PC-3 (cell line): ENCODE measurements around the gene CTTNBP2. TPM values are rescaled to one million over a fixed set of nuclear protein-coding genes. Genes with fewer than 3 reads are reported as not detected.

Experiments used
- ATAC-seq: fragments of 200-7000 bp; cut with Tn5 transposase; 2 replicates; pipeline ENCODE4 v1.9.1; 2020; ENCODE audit warnings: mild to moderate bottlenecking, moderate library complexity
- BruUV-seq: library from RNA; stranded (reverse); fragments of 400-500 nt; replicated peaks from 2 replicates; lab custom pipeline; 2021; lab: Mats Ljungman, UMichigan
- CTCF ChIA-PET: fragments of 300-600 bp; sonication (Branson Sonifier 250); formaldehyde crosslinking; loops from one replicate; lab custom pipeline; 2022; ENCODE audit warnings: antibody characterized with exemption; lab: Charles Lee
- POLR2A ChIA-PET: fragments of 300-600 bp; sonication (Branson Sonifier 250); formaldehyde crosslinking; loops from one replicate; lab custom pipeline; 2022; ENCODE audit warnings: antibody characterized with exemption; ENCODE audit not compliant: unreplicated experiment; lab: Charles Lee
- DNase-seq: peaks from one replicate; pipeline ENCODE4 v3.0.0-alpha.2; 2015
- H2AFZ ChIP-seq: fragments of 300-600 bp; sonication (generic); 2 replicates; pipeline ENCODE4 v1.6.0; 2016; ENCODE audit warnings: antibody characterized with exemption, low read length
- H3F3A ChIP-seq: fragments of 300-600 bp; sonication (generic); one replicate; pipeline ENCODE4 v1.6.0; 2017; ENCODE audit warnings: antibody characterized with exemption, low read length, control low read depth, mild to moderate bottlenecking; ENCODE audit not compliant: unreplicated experiment
- H3K27ac ChIP-seq: fragments of 300-600 bp; sonication (generic); 2 replicates; pipeline ENCODE4 v1.5.1; 2016; ENCODE audit warnings: mild to moderate bottlenecking, low read length
- H3K27me3 ChIP-seq: fragments of 300-600 bp; sonication (generic); 2 replicates; pipeline ENCODE4 v1.6.1; 2016; ENCODE audit warnings: low read length, mixed read lengths
- H3K36me3 ChIP-seq: fragments of 300-600 bp; sonication (generic); 2 replicates; pipeline ENCODE4 v1.6.1; 2016; ENCODE audit warnings: low read depth, mixed run types, low read length, mixed read lengths
- H3K4me1 ChIP-seq: fragments of 300-600 bp; sonication (generic); 2 replicates; pipeline ENCODE4 v1.5.1; 2016; ENCODE audit warnings: low read length; ENCODE audit not compliant: insufficient read depth
- H3K4me2 ChIP-seq: fragments of 300-600 bp; sonication (generic); 2 replicates; pipeline ENCODE4 v1.6.0; 2016; ENCODE audit warnings: low read length
- H3K4me3 ChIP-seq: fragments of 300-600 bp; sonication (generic); 2 replicates; pipeline ENCODE4 v1.5.1; 2016; ENCODE audit warnings: mild to moderate bottlenecking, low read length, mixed read lengths
- H3K79me2 ChIP-seq: fragments of 300-600 bp; sonication (generic); 2 replicates; pipeline ENCODE4 v1.6.1; 2017; ENCODE audit warnings: low read length, mixed read lengths
- H3K9ac ChIP-seq: fragments of 300-600 bp; sonication (generic); 2 replicates; pipeline ENCODE4 v1.6.0; 2016; ENCODE audit warnings: mild to moderate bottlenecking, low read length
- H3K9me2 ChIP-seq: fragments of 300-600 bp; sonication (generic); replicated peaks from 2 replicates; pipeline ENCODE4 v1.6.1; 2016; ENCODE audit warnings: mixed run types, low read length, mixed read lengths
- H3K9me3 ChIP-seq: fragments of 300-600 bp; sonication (generic); 2 replicates; pipeline ENCODE4 v1.6.1; 2016; ENCODE audit warnings: low read length, mixed read lengths
- H4K20me1 ChIP-seq: fragments of 300-600 bp; sonication (generic); 2 replicates; pipeline ENCODE4 v1.6.1; 2016; ENCODE audit warnings: low read length, mixed read lengths
- CTCF ChIP-seq: fragments of 300-600 bp; sonication (generic); conservative IDR thresholded peaks from 2 replicates; pipeline ENCODE4 v1.5.1; 2017; ENCODE audit warnings: antibody characterized with exemption, low read depth, mild to moderate bottlenecking, low read length
- EZH2 ChIP-seq: fragments of 300-600 bp; sonication (generic); IDR thresholded peaks from one replicate; pipeline ENCODE4 v1.6.1; 2017; ENCODE audit warnings: antibody characterized with exemption, mild to moderate bottlenecking, low read length; ENCODE audit not compliant: unreplicated experiment
- EZH2phosphoT487 ChIP-seq: fragments of 300-600 bp; sonication (generic); IDR thresholded peaks from 2 replicates; pipeline ENCODE4 v1.6.1; 2018; ENCODE audit warnings: mild to moderate bottlenecking, antibody characterized with exemption, low read length, borderline replicate concordance
- intact Hi-C: fragments of 100-400 bp; cut with micrococcal nuclease; formaldehyde crosslinking; loops from 2 replicates; pipeline ENCODE4 v1.9.0; 2023
- total RNA-seq: library from RNA; depleted of rRNA; stranded (reverse); fragments of >200 nt; gene quantifications from 2 replicates; pipeline ENCODE4 v1.2.3, GENCODE V29; 2014

The CTTNBP2 gene
- total RNA-seq, 1 experiment from 2014 or later: 1.1 TPM

DNA sequence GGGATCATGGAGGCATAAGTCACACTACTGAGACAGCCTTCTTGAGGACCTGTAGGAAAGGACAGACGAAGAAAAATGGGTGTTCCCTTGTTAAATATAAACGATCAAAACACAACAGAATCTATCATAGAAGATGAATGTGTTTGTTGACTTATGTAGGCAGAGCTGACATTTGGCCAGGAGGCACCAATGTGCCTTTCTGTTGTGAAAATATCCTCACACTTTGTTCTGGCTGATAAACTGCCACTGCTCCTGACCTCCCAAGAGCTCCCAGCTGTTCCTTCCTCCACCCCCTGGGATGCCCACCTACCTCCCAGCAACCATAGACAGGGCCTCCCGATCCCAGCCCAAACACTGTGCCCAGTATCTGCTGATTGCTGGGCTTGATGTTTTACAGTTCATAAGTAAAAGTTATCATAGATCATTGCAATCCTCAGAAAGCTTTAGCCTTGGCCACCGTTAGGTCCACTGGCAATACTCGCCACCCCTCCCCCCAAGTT lies 116.6 kb downstream of the CTTNBP2 start:
- ChIA-PET CTCF (interaction anchor here (1.1 kb wide), 1 partner anchor 192 kb away, joined by 3 read pairs; no protein-coding TSS in a partner anchor), POLR2A (no interaction called here)
- H3F3A ChIP-seq: no peaks in the 10 kb centered on the region
- BruUV-seq: no TSS peak
- DNase-seq (no peak), ATAC-seq (no peak)
- no peak overlapping the region for H3K4me2 ChIP-seq
- H3K4me1 ChIP-seq: no peaks in the 10 kb centered on the region; the same call in 1 of the 2 replicates
- no peaks in the 10 kb centered on the region for H4K20me1 ChIP-seq
- H3K27me3 ChIP-seq: no peaks in the 10 kb centered on the region
- no peak overlapping the region for H2AFZ ChIP-seq
- H3K9me3 ChIP-seq: no peaks in the 10 kb centered on the region
- H3K79me2 ChIP-seq: no peaks in the 10 kb centered on the region
- intact Hi-C loops: no loop called here
- no peak overlapping the region for H3K27ac ChIP-seq
- H3K9me2 ChIP-seq: no peaks in the 10 kb centered on the region
- H3K4me3 ChIP-seq: no peak overlapping the region
- H3K36me3 ChIP-seq: no peaks in the 10 kb centered on the region
- H3K9ac ChIP-seq: no peak overlapping the region
- TF ChIP-seq EZH2phosphoT487 (no peak), EZH2 (no peak), CTCF (no peak)

DNA sequence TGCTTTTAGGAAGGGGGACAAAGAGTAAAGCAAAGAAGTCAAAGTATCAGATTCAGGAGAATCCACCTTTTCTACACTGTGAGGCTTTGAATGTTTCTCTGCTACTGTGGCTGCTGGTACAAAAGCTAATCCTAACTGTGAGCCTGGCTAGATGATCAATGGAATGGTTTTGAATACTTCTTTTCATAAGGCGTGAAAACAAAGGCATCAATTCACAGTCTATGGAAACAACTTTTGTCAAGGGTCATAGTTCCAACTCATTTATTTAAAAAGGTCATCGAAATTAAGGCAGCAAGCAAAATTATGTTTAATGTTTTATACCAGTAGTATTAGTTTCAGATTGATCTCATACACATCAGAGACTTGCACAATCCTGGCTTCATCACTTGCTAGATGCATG lies 118.1 kb downstream of the CTTNBP2 start:
- H3K9me2 ChIP-seq: no peaks in the 10 kb centered on the region
- no peaks in the 10 kb centered on the region for H3K9me3 ChIP-seq
- no peak overlapping the region for H3K9ac ChIP-seq
- H3K79me2 ChIP-seq: no peaks in the 10 kb centered on the region
- TF ChIP-seq CTCF: no peak
- no peak for TF ChIP-seq EZH2
- no peak for TF ChIP-seq EZH2phosphoT487
- no peaks in the 10 kb centered on the region for H4K20me1 ChIP-seq
- CTCF ChIA-PET: no interaction called here
- H3K27me3 ChIP-seq: no peaks in the 10 kb centered on the region
- H3K4me2 ChIP-seq: no peak overlapping the region
- no peaks in the 10 kb centered on the region for H3K36me3 ChIP-seq
- no peak overlapping the region for H2AFZ ChIP-seq
- BruUV-seq: no TSS peak
- H3K4me3 ChIP-seq: no peak overlapping the region
- H3K4me1 ChIP-seq: no peaks in the 10 kb centered on the region; the same call in 1 of the 2 replicates
- H3F3A ChIP-seq: no peaks in the 10 kb centered on the region
- H3K27ac ChIP-seq: no peak overlapping the region
- DNase-seq (no peak), ATAC-seq (no peak)
- POLR2A ChIA-PET: no interaction called here
- intact Hi-C loops: no loop called here

DNA sequence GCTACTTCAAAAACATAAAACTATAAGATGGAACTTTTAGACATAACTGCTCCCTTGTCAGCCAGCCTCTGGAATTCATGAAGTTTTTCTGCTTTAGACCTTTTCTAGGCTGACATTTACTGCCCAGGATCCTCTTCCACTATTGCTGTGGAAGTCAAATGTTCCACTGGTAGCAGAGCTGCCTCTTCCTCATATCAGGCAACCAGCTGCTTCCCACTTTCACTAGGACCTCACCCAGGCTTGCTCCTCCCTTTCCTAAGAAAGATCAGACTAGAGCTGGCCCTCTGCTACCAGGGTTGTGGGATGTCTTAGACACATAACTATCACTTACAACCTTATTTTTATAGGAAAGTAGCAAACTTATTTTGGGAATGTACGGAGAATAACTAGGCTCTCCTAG lies 121.5 kb downstream of the CTTNBP2 start:
- ChIA-PET CTCF (interaction anchor here (0.9 to 1.1 kb wide), 2 partner anchors 132 to 402 kb away, joined by 3 to 6 read pairs; no protein-coding TSS in a partner anchor), POLR2A (no interaction called here)
- Histone ChIP-seq H3K9me2 (no peaks in the 10 kb centered on the region), H3K27ac (no peak overlapping the region), H3F3A (no peaks in the 10 kb centered on the region), H3K4me1 (no peaks in the 10 kb centered on the region; the same call in 1 of the 2 replicates), H3K9me3 (no peaks in the 10 kb centered on the region), H3K9ac (no peak overlapping the region), H4K20me1 (no peaks in the 10 kb centered on the region), H3K4me2 (no peak overlapping the region), H3K36me3 (no peaks in the 10 kb centered on the region), H3K79me2 (no peaks in the 10 kb centered on the region), H3K27me3 (no peaks in the 10 kb centered on the region), H3K4me3 (no peak overlapping the region), H2AFZ (no peak overlapping the region)
- ATAC-seq (no peak), DNase-seq (no peak)
- TF ChIP-seq EZH2 (no peak), EZH2phosphoT487 (no peak), CTCF (no peak)
- intact Hi-C loops: loop anchor here (2.0 to 5.0 kb wide), 4 partner anchors 197 to 443 kb away; no protein-coding TSS in a partner anchor
- BruUV-seq: no TSS peak
